GM21576 (cell line): ENCODE measurements around the gene DUSP1.

ENCODE experiments used
- ATAC-seq: cut with Tn5 transposase; IDR thresholded peaks from one replicate; pipeline ENCODE4 v1.9.1; 2021; ENCODE audit warnings: mild to moderate bottlenecking, moderate library complexity; ENCODE audit not compliant: unreplicated experiment

Gene DUSP1

GRCh38 chr5:172782169-172783039 lies 11.4 kb upstream of the DUSP1 start:
- no peak for ATAC-seq

- no peak for ATAC-seq
Measured at GRCh38 chr5:172779691-172780341, 8.8 kb upstream of the DUSP1 start.

- ATAC-seq: no peak
Measured at GRCh38 chr5:172777881-172778814, 7.2 kb upstream of the DUSP1 start.

- no peak for ATAC-seq
Measured at GRCh38 chr5:172776235-172776594, 5.2 kb upstream of the DUSP1 start.

- no peak for ATAC-seq
Measured at GRCh38 chr5:172775326-172776234, 4.6 kb upstream of the DUSP1 start.

GRCh38 chr5:172774561-172775315 lies 3.7 kb upstream of the DUSP1 start:
- no peak for ATAC-seq

- no peak for ATAC-seq
Measured at GRCh38 chr5:172773481-172774469, 2.8 kb upstream of the DUSP1 start.

GRCh38 chr5:172772112-172772906 lies 1.3 kb upstream of the DUSP1 start:
- ATAC-seq: peak; percentile 30

- ATAC-seq: no peak
Measured at GRCh38 chr5:172771439-172772111, 580 bp upstream of the DUSP1 start.

GRCh38 chr5:172770374-172770674 lies 671 bp downstream of the DUSP1 start:
- no peak for ATAC-seq

GRCh38 chr5:172769616-172770373 lies 1.2 kb downstream of the DUSP1 start:
- no peak for ATAC-seq

- ATAC-seq: no peak
Measured at GRCh38 chr5:172769342-172769615, 1.7 kb downstream of the DUSP1 start.

- ATAC-seq: no peak
Measured at GRCh38 chr5:172768573-172769341, 2.2 kb downstream of the DUSP1 start.

- ATAC-seq: no peak
Measured at GRCh38 chr5:172768098-172768572, 2.9 kb downstream of the DUSP1 start.

GRCh38 chr5:172766287-172767108 lies 4.5 kb downstream of the DUSP1 start:
- no peak for ATAC-seq
